Smooth muscle cell (in vitro differentiated cells): ENCODE results near the gene GPRC5C. TPM values are rescaled to one million over a fixed set of nuclear protein-coding genes. Genes with fewer than 3 reads are reported as not detected.

Experiments used
- DNase-seq: peaks from one replicate; lab custom pipeline; 2025; ENCODE audit not compliant: unreplicated experiment; lab: John Stamatoyannopoulos, UW
- H2AFZ ChIP-seq: fragments of 200-600 bp; sonication (generic); 2 replicates; pipeline ENCODE4 v1.6.0; 2016; ENCODE audit warnings: antibody characterized with exemption, low read depth, mild to moderate bottlenecking
- H3F3A ChIP-seq: fragments of 200-600 bp; sonication (generic); 2 replicates; pipeline ENCODE4 v1.6.0; 2017; ENCODE audit warnings: antibody characterized with exemption, low read depth
- H3K27ac ChIP-seq: fragments of 200-600 bp; sonication (generic); 2 replicates; pipeline ENCODE4 v1.5.1; 2016; ENCODE audit warnings: low read depth, mild to moderate bottlenecking
- H3K27me3 ChIP-seq: fragments of 200-600 bp; sonication (generic); 2 replicates; pipeline ENCODE4 v1.6.1; 2016; ENCODE audit warnings: low read depth, mild to moderate bottlenecking
- H3K36me3 ChIP-seq: fragments of 200-600 bp; sonication (generic); 2 replicates; pipeline ENCODE4 v1.5.1; 2016; ENCODE audit warnings: low read depth
- H3K4me1 ChIP-seq: fragments of 200-600 bp; sonication (generic); 2 replicates; pipeline ENCODE4 v1.5.1; 2016; ENCODE audit warnings: low read depth
- H3K4me2 ChIP-seq: fragments of 200-600 bp; sonication (generic); 2 replicates; pipeline ENCODE4 v1.6.0; 2016; ENCODE audit warnings: mild to moderate bottlenecking
- H3K4me3 ChIP-seq: fragments of 200-600 bp; sonication (generic); 2 replicates; pipeline ENCODE4 v1.5.1; 2016; ENCODE audit warnings: mild to moderate bottlenecking
- H3K79me2 ChIP-seq: fragments of 200-600 bp; sonication (generic); 2 replicates; pipeline ENCODE4 v1.6.0; 2016; ENCODE audit warnings: low read depth, mild to moderate bottlenecking
- H3K9ac ChIP-seq: fragments of 200-600 bp; sonication (generic); 2 replicates; pipeline ENCODE4 v1.6.0; 2016; ENCODE audit warnings: low read depth
- H3K9me3 ChIP-seq: fragments of 200-600 bp; sonication (generic); replicated peaks from 2 replicates; pipeline ENCODE4 v1.5.1; 2016; ENCODE audit warnings: low read depth
- H4K20me1 ChIP-seq: fragments of 200-600 bp; sonication (generic); 2 replicates; pipeline ENCODE4 v1.6.0; 2016; ENCODE audit warnings: low read depth
- CTCF ChIP-seq: fragments of 200-600 bp; sonication (generic); IDR thresholded peaks from 2 replicates; pipeline ENCODE4 v1.5.1; 2017; ENCODE audit warnings: borderline replicate concordance, mild to moderate bottlenecking, antibody characterized with exemption; ENCODE audit not compliant: insufficient read depth, poor library complexity, severe bottlenecking
- WGBS: methylation state at CpG from one replicate; pipeline ENCODE4 v1.1.7; 2016; ENCODE audit warnings: low lambda C conversion rate; 5-methylcytosine and 5-hydroxymethylcytosine counted together
- polyA plus RNA-seq: library from polyadenylated mRNA; unstranded; fragments of >200 nt; fragmentation: Nextera tagmentation; extraction: Ambion mirVana; gene quantifications from 2 replicates; pipeline ENCODE4 v1.2.1, GENCODE V29; 2016
- total RNA-seq: library from RNA; depleted of rRNA; stranded (reverse); fragments of >200 nt; gene quantifications from 2 replicates; pipeline ENCODE4 v1.2.3, GENCODE V29; 2014

The GPRC5C gene
- total and polyA plus RNA-seq, 2 experiments from 2014 or later = 64.5 to 96.9 TPM

- Histone ChIP-seq H3K4me1 (no peaks in the 10 kb centered on the region), H3K27ac (no peak overlapping the region), H3K9ac (no peak overlapping the region), H3K36me3 (no peaks in the 10 kb centered on the region), H3K4me3 (no peak overlapping the region), H3K9me3 (no peaks in the 10 kb centered on the region), H3K27me3 (peaks cover 3% of the 10 kb centered on the region), H3K79me2 (no peaks in the 10 kb centered on the region), H3K4me2 (no peak overlapping the region), H3F3A (no peaks in the 10 kb centered on the region), H4K20me1 (no peaks in the 10 kb centered on the region), H2AFZ (no peak overlapping the region)
- TF ChIP-seq CTCF = no peak
- WGBS = 83% methylated on average over 9 of the region's 9 CpGs
- DNase-seq = no peak
Measured at GRCh38 chr17:74474043-74474792, 42.3 kb downstream of the GPRC5C start.

GRCh38 chr17:74475189-74475588 lies 43.3 kb downstream of the GPRC5C start:
- Histone ChIP-seq H3K79me2 (no peaks in the 10 kb centered on the region), H3K4me2 (no peak overlapping the region), H3K27me3 (peaks cover 2% of the 10 kb centered on the region), H3K36me3 (no peaks in the 10 kb centered on the region), H3K9me3 (no peaks in the 10 kb centered on the region), H3K4me1 (no peaks in the 10 kb centered on the region), H3K27ac (no peak overlapping the region), H4K20me1 (no peaks in the 10 kb centered on the region), H3K4me3 (no peak overlapping the region), H2AFZ (no peak overlapping the region), H3F3A (no peaks in the 10 kb centered on the region), H3K9ac (no peak overlapping the region)
- 86% methylated on average over 4 of the region's 4 CpGs for WGBS
- no peak for DNase-seq
- TF ChIP-seq CTCF = no peak

GRCh38 chr17:74477411-74477810 lies 45.5 kb downstream of the GPRC5C start:
- Histone ChIP-seq H3F3A (no peaks in the 10 kb centered on the region), H3K27me3 (peaks cover 6% of the 10 kb centered on the region), H3K9me3 (no peaks in the 10 kb centered on the region), H3K36me3 (no peaks in the 10 kb centered on the region), H3K4me3 (no peak overlapping the region), H4K20me1 (no peaks in the 10 kb centered on the region), H2AFZ (no peak overlapping the region), H3K4me1 (no peaks in the 10 kb centered on the region), H3K4me2 (no peak overlapping the region), H3K9ac (no peak overlapping the region), H3K27ac (no peak overlapping the region), H3K79me2 (no peaks in the 10 kb centered on the region)
- no peak for DNase-seq
- WGBS = 93% methylated on average over 4 of the region's 4 CpGs
- TF ChIP-seq CTCF = no peak
